K562 (cell line): ENCODE measurements around the gene CRYAB.

ENCODE experiments used
- POLR2AphosphoS5 ChIP-seq: IDR thresholded peaks from 2 replicates; pipeline ENCODE4 v1.6.1; 2011; ENCODE audit warnings: mild to moderate bottlenecking, low read depth, low read length, moderate library complexity; ENCODE audit not compliant: control insufficient read depth, insufficient read depth
- PTRF ChIP-seq: fragments of 450-650 bp; IDR thresholded peaks from 2 replicates; pipeline ENCODE4 v1.6.1; 2016; ENCODE audit warnings: mild to moderate bottlenecking, missing genetic modification characterization, missing compliant biosample characterization
- SP1 ChIP-seq: sonication (generic); formaldehyde crosslinking; IDR thresholded peaks from 2 replicates; pipeline ENCODE4 v1.8.1; 2022; ENCODE audit warnings: mild to moderate bottlenecking, missing genetic modification reagents
- SRSF3 ChIP-seq: fragments of 200-400 bp; formaldehyde crosslinking; IDR thresholded peaks from 2 replicates; pipeline ENCODE4 v1.6.1; 2016; ENCODE audit warnings: mild to moderate bottlenecking, low read length, moderate library complexity; ENCODE audit not compliant: insufficient read depth
- ZNF12 ChIP-seq: sonication (generic); formaldehyde crosslinking; IDR thresholded peaks from 2 replicates; pipeline ENCODE4 v1.4.0; 2020; ENCODE audit warnings: mild to moderate bottlenecking, missing genetic modification reagents
- TF ChIP-seq, protein P1 (sequence below), 3 experiments: IDR thresholded peaks in 2 of 3; conservative IDR thresholded peaks in 1 of 3; 2 replicates each; pipeline ENCODE4 v1.5.1; 2011 to 2012; ENCODE audit warnings: low read length in 3 of 3, mild to moderate bottlenecking in 3 of 3, control low read depth in 2 of 3, improper control_type of control experiment in 1 of 3, inconsistent platforms in 1 of 3, low read depth in 1 of 3, mixed read lengths in 1 of 3, moderate library complexity in 1 of 3; ENCODE audit not compliant: insufficient read depth in 2 of 3

DNA sequence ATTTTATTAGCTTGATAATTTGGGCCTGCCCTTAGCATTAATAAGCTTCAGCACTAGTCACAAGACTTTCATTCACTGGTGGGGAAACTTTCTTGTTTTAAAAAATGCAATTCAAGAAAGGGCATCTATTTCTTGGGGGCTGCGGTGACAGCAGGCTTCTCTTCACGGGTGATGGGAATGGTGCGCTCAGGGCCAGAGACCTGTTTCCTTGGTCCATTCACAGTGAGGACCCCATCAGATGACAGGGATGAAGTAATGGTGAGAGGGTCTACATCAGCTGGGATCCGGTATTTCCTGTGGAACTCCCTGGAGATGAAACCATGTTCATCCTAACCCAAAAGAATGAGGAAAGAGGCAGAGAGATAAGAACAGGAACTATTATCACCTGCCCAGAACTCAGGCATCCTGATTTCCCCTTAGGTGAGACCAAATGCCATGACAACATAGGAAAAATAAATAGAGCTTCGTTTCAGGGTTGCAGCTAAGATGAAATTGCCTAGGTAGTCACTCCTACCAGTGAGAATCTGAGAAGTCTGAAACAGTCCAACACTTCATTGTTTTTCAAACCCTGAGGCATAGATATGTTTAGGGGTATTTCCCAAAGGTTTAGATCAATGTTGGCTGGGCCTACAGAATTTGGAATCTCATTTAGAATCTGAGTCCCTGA lies 2.8 kb downstream of the CRYAB start:
- TF ChIP-seq POLR2AphosphoS5 (no peak), SRSF3 (no peak), ZNF12 (CRISPR knock-in tag) (no peak), PTRF (tag) (no peak), SP1 (no peak)
- TF ChIP-seq, protein P1, sequence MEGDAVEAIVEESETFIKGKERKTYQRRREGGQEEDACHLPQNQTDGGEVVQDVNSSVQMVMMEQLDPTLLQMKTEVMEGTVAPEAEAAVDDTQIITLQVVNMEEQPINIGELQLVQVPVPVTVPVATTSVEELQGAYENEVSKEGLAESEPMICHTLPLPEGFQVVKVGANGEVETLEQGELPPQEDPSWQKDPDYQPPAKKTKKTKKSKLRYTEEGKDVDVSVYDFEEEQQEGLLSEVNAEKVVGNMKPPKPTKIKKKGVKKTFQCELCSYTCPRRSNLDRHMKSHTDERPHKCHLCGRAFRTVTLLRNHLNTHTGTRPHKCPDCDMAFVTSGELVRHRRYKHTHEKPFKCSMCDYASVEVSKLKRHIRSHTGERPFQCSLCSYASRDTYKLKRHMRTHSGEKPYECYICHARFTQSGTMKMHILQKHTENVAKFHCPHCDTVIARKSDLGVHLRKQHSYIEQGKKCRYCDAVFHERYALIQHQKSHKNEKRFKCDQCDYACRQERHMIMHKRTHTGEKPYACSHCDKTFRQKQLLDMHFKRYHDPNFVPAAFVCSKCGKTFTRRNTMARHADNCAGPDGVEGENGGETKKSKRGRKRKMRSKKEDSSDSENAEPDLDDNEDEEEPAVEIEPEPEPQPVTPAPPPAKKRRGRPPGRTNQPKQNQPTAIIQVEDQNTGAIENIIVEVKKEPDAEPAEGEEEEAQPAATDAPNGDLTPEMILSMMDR (IDR thresholded peaks at IDR 0.05 in 2 of 3, conservative IDR thresholded peaks at IDR 0.05 in 1 of 3; ENCODE audit: insufficient read depth in 2 of 3, low read depth in 1 of 3, low read length in 3 of 3): no peak
